Prostate gland (tissue), 2 donors: Measurements from ENCODE around the gene SIPA1L3. TPM values are rescaled to one million over a fixed set of nuclear protein-coding genes. Genes with fewer than 3 reads are reported as not detected.
"Not testable (repeated sequence)": the region's sequence is repeated elsewhere in the genome, so short reads cannot be mapped to it uniquely, and the experiment has no call there.

ENCODE experiments used
- DNase-seq: peaks from one replicate; pipeline ENCODE4 v3.0.0-alpha.2; 2019; ENCODE audit warnings: low spot score
- H3K27ac ChIP-seq, 2 donors: fragments of 200-600 bp; sonication (generic); 2 replicates each; pipeline ENCODE4 v1.5.1; 2017 to 2019
- H3K27me3 ChIP-seq: fragments of 200-600 bp; sonication (generic); replicated peaks from 2 replicates; pipeline ENCODE4 v1.5.1; 2019; ENCODE audit not compliant: insufficient read depth
- H3K36me3 ChIP-seq, 2 donors: fragments of 200-600 bp; sonication (generic); 1 replicate in 1 of 2; 2 replicates in 1 of 2; pipeline versions ENCODE4 v1.5.1 to v1.8.1; 2017 to 2019
- H3K4me1 ChIP-seq: fragments of 200-600 bp; sonication (generic); replicated peaks from 2 replicates; pipeline ENCODE4 v1.5.1; 2019
- H3K4me3 ChIP-seq, 2 donors: fragments of 200-600 bp; sonication (generic); 2 replicates each; pipeline ENCODE4 v1.5.1; 2017 to 2019
- H3K9me3 ChIP-seq: fragments of 200-600 bp; sonication (generic); 2 replicates; pipeline ENCODE4 v1.5.1; 2017
- POLR2A ChIP-seq: fragments of 450-650 bp; IDR thresholded peaks from one replicate; pipeline ENCODE4 v1.6.1; 2016; ENCODE audit warnings: antibody characterized with exemption, mild to moderate bottlenecking
- POLR2AphosphoS5 ChIP-seq: sonication (generic); formaldehyde crosslinking; IDR thresholded peaks from one replicate; pipeline ENCODE4 v1.6.1; 2017; ENCODE audit warnings: antibody characterized with exemption
- WGBS: methylation state at CpG from one replicate; pipeline ENCODE4 v1.1.5; 2018; 5-methylcytosine and 5-hydroxymethylcytosine counted together
- intact Hi-C: fragments of 100-400 bp; cut with DNase I; formaldehyde crosslinking; loops from one replicate; pipeline ENCODE4 v1.14.2; 2022
- total RNA-seq, 2 donors: library from RNA; depleted of rRNA; stranded (reverse); fragments of >200 nt; gene quantifications; one replicate each; pipeline ENCODE4 v1.1.0, GENCODE V29; 2016
- TF ChIP-seq, protein P1 (sequence below), 4 experiments: fragments of 200-600 bp in 2 of 4; fragments of 450-650 bp in 2 of 4; sonication (generic) in 2 of 4; IDR thresholded peaks; 1 replicate in 3 of 4; 2 replicates in 1 of 4; pipeline ENCODE4 v1.5.1; 2016 to 2019; ENCODE audit warnings: antibody characterized with exemption in 4 of 4, mild to moderate bottlenecking in 2 of 4, moderate library complexity in 2 of 4

Gene SIPA1L3
- total RNA-seq, 2 donors from 2014 or later = 48.8 to 63.5 TPM

- peak overlapping the region; percentile 50 to 74 for H3K27ac ChIP-seq
- TF ChIP-seq POLR2A = no peak
- no peak for TF ChIP-seq POLR2AphosphoS5
- TF ChIP-seq, protein P1, sequence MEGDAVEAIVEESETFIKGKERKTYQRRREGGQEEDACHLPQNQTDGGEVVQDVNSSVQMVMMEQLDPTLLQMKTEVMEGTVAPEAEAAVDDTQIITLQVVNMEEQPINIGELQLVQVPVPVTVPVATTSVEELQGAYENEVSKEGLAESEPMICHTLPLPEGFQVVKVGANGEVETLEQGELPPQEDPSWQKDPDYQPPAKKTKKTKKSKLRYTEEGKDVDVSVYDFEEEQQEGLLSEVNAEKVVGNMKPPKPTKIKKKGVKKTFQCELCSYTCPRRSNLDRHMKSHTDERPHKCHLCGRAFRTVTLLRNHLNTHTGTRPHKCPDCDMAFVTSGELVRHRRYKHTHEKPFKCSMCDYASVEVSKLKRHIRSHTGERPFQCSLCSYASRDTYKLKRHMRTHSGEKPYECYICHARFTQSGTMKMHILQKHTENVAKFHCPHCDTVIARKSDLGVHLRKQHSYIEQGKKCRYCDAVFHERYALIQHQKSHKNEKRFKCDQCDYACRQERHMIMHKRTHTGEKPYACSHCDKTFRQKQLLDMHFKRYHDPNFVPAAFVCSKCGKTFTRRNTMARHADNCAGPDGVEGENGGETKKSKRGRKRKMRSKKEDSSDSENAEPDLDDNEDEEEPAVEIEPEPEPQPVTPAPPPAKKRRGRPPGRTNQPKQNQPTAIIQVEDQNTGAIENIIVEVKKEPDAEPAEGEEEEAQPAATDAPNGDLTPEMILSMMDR (IDR thresholded peaks at IDR 0.05) = no peak
- intact Hi-C loops = loop anchor here (10.0 kb wide), 2 partner anchors 187 to 427 kb away; partner anchors contain the start of gene CATSPERG
These were observed 887 bp downstream of the SIPA1L3 start for GRCh38 chr19:37907735-37908455.

GRCh38 chr19:37909661-37910199, 2.7 kb downstream of the SIPA1L3 start:
- intact Hi-C loops = loop anchor here (10.0 kb wide), 2 partner anchors 185 to 425 kb away; partner anchors contain the start of gene CATSPERG
- Histone ChIP-seq H3K27ac (no peak overlapping the region), H3K36me3 (no peaks in the 10 kb centered on the region), H3K9me3 (no peaks in the 10 kb centered on the region), H3K4me3 (no peak overlapping the region), H3K4me1 (peaks cover 7% of the 10 kb centered on the region), H3K27me3 (no peaks in the 10 kb centered on the region)
- no peak for DNase-seq
- TF ChIP-seq, protein P1 (IDR thresholded peaks at IDR 0.05) = no peak
- no peak for TF ChIP-seq POLR2AphosphoS5
- no peak for TF ChIP-seq POLR2A
- WGBS = 69% methylated on average over 6 of the region's 6 CpGs

More at GRCh38 chr19:37907735-37908455, 887 bp downstream of the SIPA1L3 start:
- no peaks in the 10 kb centered on the region for H3K9me3 ChIP-seq
- DNase-seq = no peak
- WGBS = 18% methylated on average over 13 of the region's 13 CpGs
- peaks cover 7% of the 10 kb centered on the region for H3K4me1 ChIP-seq
- H3K36me3 ChIP-seq = no peaks in the 10 kb centered on the region
- no peaks in the 10 kb centered on the region for H3K27me3 ChIP-seq
- H3K4me3 ChIP-seq = peak overlapping the region; percentile 62 to 98

DNA sequence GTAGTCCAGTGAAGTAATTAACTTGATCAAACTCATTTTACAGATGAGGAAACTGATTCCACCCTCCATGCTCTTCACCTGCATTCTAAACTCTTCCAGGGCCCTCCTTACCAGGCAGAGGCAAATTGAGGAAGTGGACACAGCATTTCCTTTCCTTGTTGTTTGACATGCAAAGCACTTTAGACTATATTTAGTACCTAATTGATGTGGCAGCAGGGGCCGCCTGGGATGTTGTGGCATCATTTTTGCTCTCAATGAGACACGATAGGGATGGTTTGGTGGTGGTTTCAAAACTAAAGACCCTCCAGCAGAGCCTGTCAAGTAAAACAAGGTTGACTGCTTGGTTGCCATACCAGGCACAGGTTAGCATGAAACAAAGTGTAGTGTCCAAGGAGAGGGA, 7.9 kb downstream of the SIPA1L3 start:
- DNase-seq = no peak
- WGBS = 85% methylated on average over 2 of the region's 2 CpGs
- intact Hi-C loops = no loop called here
- Histone ChIP-seq H3K36me3 (no peaks in the 10 kb centered on the region), H3K9me3 (no peaks in the 10 kb centered on the region), H3K27ac (no peak overlapping the region), H3K27me3 (no peaks in the 10 kb centered on the region), H3K4me3 (no peak overlapping the region), H3K4me1 (no peaks in the 10 kb centered on the region)
- TF ChIP-seq POLR2AphosphoS5 = no peak
- TF ChIP-seq, protein P1 (IDR thresholded peaks at IDR 0.05) = no peak
- TF ChIP-seq POLR2A = no peak

GRCh38 chr19:37920591-37921450, 13.8 kb downstream of the SIPA1L3 start:
- Histone ChIP-seq H3K4me1 (no peaks in the 10 kb centered on the region), H3K27me3 (no peaks in the 10 kb centered on the region), H3K9me3 (no peaks in the 10 kb centered on the region), H3K36me3 (no peaks in the 10 kb centered on the region), H3K4me3 (no peak overlapping the region), H3K27ac (peak overlapping the region in 1 of 2 donors; percentile 17)
- TF ChIP-seq POLR2AphosphoS5 = no peak
- intact Hi-C loops = no loop called here
- DNase-seq = no peak
- 44% methylated on average over 23 of the region's 23 CpGs for WGBS

- DNase-seq, H3K4me1 ChIP-seq, H3K36me3 ChIP-seq, H3K9me3 ChIP-seq, H3K4me3 ChIP-seq, H3K27ac ChIP-seq, H3K27me3 ChIP-seq, intact Hi-C loops: not testable (repeated sequence)
- 93% methylated on average over 8 of the region's 8 CpGs for WGBS
These were observed 17.6 kb downstream of the SIPA1L3 start for GRCh38 chr19:37924573-37924972.
